Cerebellar nuclear complex (tissue), 1 donor: ENCODE results near the gene NDUFV2.
A peak's percentile ranks its signal among the peaks of the same experiment; 100 is the strongest.

Experiments used
- DNase-seq, 2 experiments: peaks; one replicate each; lab custom pipeline; 2025; lab: John Stamatoyannopoulos, UW

The NDUFV2 gene

DNA sequence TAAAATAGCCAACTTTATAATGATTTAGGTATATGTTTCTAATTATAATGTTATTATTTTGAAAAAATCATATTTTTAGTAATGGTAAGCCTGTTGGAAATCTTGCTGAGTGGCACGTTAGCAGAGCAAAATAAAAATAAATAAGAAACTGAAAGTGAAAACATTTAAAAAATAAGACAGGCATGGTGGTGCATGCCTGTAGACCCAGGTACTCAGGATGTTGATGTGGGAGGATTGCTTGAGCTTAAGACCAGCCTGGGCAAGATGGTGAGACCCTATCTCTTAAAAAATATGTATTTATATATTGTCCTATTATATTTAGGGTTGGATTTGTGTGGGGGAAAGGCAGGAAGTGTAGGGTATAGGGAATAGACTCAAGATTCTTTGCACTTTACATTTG, 18.3 kb downstream of the NDUFV2 start:
- no peak for DNase-seq

DNA sequence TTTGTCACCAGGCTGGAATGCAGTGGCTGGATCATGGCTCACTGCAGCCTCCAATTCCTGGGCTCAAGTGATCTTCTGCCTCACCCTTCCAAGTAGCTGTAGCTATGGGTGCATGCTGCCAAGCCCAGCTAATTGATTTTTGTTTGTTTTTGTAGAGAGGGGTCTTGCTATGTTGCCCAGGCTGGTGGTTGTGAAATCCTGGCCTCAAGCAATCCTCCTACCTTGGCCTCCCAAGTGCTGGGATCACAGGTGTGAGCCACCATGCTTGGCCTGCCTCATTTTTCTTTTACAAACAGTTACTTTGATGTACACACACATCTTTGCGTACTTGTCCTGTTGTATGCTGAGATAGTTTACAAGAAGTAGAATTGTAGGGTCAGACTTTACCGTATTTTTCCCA, 21.0 kb downstream of the NDUFV2 start:
- DNase-seq, result no peak

DNA sequence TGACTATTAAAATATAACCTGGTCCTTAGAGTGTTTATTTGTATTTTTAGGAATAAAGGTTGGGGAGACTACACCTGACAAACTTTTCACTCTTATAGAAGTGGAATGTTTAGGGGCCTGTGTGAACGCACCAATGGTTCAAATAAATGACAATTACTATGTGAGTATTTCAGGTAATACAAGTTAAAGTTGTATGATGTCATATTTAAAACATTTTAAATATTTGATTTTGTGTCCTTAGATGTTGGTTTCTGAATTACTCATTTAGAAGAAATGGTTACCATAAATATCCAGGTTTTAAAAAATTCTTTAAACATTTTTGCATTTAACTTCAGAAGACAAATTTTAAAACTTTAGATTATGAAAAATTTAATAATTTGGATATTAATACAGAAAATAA, 22.3 kb downstream of the NDUFV2 start:
- no peak for DNase-seq

DNA sequence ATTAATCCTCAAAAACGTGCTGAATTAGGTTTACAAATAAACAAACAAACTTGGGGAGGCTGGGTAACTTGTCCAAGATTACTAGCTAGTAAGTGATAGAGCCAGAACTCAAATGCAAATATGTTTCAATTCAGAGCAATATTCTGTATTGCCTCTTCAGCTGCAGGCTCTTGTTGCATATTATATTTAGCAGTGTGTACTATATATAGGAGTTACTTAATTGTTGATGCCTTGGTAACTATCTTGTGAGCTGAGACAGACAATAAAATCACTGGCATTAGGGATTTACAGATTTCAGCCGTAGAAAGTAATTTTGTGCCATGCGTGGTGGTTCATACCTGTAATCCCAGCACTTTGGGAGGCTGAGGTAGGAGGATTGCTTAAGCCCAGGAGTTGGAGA, 23.8 kb downstream of the NDUFV2 start:
- no peak for DNase-seq

DNA sequence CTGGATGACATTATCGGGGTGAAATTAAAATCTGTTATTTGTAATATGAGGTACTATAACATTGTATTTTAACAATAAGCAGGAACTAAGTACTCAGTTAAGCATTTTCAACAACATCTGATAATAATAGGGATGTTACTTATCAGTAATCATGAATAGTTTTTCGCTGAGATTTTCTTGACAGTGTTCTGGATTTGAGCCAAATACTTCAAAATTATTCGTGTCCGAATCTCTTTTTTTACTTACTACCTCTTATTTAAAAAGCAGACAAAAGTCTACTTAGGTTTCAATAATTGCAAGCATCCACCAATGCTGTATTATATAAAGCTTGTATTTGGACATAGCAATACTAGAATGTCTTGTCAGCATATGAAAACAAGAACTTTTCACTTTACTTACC, 27.7 kb downstream of the NDUFV2 start:
- no peak for DNase-seq

DNA sequence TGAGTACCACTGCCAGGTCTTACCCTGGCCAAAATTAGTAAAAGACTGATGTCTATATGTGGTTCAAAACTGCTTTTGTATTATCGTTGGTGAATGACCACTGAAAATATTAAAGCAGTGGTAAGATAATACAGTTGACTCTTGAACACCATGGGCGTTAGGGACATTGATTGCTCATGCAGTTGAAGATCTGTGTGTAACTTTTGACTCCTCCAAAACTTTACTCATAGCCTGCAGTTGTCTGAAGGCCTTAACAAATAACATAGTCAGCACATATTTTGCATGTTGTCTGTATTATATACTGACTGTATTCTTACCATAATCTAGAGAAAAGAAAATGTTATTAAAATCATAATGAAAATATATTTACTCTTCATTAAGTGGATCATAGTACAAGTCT, 28.3 kb downstream of the NDUFV2 start:
- DNase-seq, result no peak

DNA sequence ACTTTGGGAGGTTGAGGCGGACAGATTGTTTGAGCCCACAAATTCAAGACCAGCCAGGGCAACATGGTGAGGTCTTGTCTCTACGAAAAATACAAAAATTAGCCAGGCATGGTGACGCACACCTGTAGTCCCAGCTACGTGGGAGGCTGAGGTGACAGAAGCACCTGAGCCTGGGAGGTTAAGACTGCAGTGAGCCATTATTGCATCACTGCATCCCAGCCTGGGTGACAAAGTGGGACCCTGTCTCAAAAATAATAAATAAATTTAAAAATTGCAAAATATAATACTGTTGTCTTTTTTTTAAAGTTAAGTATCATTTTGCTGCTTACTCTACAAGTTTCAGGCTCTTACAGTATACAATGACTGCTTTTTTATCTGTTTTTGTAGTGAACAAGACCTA, 30.1 kb downstream of the NDUFV2 start:
- no peak for DNase-seq

DNA sequence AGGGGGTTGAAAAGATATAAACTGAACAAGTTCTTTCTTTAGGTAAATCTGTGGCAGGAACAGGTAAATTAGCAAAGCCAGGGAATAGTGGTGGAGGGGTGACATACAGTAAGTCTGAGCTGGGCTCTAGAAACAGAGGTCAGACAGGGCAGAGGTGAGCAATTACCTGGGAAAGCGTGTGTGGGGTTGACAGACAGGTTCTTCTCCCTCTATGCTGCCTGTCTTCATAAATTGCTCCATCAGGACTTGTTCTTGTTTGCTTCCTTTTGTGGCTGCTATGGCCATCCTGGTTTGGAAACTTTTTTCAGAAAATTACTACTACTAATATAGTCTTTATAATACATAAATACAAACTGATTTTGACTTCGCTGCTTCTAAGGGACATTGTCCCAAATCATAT, 30.7 kb downstream of the NDUFV2 start:
- DNase-seq, result no peak

DNA sequence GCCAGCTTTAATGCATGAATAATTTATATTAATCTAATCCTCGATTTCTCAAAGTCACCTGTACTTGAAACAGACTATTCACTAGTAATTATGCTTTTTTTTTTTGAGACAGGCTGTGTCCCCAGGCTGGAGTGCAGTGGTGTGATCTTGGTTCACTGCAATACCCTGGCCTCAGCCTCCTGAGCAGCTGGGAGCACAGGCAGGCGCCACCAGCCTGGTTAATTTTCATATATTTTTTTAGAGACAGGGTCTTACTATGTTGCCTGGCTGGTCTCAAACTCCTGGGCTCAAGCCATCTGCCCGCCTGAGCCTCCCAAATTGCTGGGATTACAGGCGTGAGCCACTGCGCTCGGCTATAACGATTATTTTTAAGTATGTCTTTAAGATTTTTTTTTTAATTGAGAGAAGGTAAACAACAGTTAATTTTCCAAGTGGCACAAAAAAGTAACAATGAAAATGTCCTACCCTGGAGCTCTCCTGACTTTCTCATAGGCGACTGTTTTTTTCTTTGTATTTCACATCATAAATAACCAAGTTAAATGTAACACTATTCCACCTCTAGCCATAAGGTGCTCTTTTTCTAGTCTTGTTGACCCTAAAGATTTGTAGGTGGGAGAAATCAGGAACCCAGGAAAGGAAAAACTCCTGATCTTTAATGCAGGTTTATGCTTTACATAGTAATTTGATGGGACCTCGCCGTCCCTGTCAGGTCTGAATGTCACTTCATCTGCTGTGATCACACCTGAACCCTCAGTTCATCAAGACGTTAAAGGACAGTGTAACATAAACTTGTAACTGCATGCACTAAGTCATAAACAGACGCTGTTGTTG, 32.8 kb downstream of the NDUFV2 start:
- no peak for DNase-seq

DNA sequence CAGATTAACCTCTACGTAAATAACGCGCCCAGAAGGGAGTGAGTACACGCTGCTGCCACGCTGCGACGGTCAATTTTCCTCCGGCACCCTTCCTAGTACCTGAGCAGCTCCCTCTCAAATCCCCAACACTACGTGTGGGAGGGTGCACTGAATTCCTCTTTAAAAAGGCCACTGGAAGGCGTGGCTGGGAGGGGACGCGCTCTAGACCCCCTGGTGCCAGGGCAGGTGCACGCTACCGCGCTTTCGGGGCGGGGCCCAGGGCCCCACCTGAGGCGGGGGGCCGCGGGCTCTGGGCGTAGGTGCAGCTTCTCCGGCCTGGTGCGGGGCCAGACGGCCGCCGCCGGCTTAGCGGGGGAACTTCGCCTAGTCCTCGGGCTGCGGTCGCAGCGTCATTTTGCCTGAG, 33.4 kb downstream of the NDUFV2 start:
- peak in 1 of 2 experiments; percentile 15 for DNase-seq

DNA sequence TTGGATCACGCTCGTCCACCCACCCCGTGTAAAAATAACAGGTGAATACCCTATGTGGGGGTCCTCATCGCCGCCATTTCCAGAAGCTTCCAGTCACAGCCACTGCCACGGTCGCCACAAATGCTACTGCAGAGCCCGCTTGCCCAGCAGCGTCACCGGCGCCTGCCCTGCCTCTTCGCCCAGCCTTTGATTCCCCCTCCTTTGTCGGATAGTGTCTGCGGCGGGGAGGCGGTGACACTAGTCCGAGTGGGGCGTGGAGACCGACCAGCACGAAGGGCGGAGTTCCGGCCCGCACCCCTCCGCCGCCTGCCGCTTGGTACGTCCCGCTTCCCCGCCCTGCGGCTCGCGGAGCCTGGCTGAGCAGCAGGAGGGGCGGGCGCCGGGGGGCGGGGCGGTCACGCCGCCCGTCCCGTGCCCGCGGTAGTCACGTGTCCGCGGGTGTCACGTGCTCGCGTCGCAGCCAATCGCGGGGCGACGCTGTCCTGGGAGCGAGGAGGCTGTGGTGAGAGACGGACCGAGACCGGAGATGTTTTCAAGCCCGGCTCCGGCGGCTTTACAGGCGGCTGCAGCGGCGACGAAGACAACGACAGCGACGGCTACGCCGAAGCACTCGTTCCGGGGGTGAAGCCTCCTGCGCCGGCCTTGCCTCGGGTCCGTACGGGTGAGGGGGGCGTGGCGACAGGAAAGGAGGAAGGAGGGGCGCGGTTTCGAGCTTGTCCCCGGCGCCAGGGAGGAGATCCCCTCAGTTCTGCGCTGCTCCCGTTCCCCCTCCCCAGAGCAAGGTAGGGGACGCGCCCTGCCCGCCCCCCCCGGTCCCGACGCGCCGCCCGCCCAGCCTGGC, 34.0 kb downstream of the NDUFV2 start, which contains the start of gene ANKRD12:
ANKRD12 (plus strand) TSS at position 467 of the 841 bp plus-strand sequence. CDS start 45,652 bp downstream, outside the sequence.
- DNase-seq, result peak; percentile 71 to 82

DNA sequence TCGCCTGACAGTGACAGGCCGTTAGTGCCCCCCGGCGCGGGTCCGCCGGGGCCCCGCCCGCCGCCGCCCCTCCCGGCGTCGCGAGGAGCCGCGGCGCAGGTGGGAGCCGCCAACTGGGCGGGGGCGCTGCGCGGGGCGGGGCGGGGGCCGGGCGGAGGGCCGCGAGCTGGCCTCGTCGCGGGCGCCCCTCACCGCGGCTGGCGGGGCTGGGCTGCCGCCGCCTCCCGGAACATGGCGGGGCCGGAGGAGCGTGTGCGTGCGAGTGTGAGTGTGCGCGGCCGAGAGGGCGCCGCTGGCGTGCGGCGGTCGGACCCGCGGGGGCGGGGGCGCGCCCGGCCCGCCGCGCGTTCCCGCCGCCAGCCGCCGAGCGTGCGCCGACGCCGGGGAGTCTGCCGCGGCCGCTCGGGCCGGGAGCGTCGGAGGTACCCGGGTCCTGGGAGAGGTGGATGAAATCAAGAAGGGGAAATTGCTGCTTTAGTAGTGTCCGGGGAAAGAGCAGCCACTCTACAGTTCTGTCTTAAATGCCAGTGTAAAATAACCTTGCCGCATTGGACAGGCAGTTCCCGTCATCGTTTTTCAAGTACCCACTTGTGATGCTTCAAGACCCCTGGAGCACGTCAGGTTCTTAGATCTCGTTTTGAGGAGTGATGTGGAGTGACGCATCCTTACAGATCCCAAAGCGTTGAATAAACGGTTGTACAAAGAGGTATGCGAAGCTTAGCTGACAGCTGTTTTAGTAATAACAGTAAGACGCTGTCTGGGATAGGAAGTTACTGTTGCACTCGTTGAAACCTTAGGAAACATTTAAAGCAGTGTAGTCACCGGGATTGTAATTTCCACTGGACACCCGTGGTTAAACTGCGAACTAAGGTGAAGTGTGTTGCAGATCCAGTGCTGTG, 34.9 kb downstream of the NDUFV2 start:
- no peak for DNase-seq

DNA sequence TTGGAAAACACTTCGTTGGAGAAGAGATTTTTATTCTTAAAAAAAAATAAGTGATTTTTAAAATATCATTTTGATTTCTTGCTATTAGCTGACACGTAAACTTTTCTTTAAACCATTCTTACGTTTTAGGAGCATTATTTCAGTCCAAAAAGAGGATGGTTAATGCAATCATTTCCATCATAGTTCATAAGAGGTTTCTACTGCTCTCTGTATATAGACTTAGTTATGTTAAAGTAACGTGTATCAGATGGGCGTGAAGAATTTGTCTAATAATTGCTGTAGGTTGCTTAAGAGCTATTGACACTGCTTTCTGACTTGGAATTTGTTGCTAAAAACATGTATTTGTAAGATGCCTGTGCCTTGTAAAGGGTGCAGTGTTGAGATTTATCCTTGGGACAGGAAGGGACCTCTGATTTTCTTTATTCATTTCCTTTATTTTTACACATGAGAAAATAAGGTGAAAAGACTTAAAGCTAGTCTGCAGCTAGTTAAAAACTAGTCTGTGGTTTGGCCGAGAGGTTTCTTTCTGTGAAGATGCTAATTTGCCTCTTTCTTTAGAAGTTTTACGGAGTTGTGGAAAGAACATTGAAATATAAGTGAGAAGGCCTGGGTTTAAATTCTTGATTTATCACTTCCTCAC, 37.0 kb downstream of the NDUFV2 start:
- no peak for DNase-seq

DNA sequence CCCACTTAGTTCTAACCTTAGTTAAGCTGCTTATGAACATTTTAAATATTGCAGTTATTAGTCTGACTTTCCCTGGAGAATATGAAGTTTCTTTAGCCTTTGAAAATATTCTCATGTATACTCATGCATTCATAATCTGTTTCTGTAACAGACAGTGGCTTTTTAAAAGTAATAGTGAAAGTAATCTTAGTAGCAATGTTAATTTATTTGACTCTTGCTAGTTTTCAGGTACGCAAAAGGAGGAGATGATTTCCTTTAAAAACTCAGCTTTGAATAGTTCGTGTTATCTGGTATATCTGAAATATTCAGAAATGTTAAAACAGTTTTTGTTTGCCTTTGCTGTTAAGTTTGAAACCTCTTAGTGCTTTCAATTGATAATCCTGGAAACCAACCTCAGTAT, 37.9 kb downstream of the NDUFV2 start:
- DNase-seq, result no peak

DNA sequence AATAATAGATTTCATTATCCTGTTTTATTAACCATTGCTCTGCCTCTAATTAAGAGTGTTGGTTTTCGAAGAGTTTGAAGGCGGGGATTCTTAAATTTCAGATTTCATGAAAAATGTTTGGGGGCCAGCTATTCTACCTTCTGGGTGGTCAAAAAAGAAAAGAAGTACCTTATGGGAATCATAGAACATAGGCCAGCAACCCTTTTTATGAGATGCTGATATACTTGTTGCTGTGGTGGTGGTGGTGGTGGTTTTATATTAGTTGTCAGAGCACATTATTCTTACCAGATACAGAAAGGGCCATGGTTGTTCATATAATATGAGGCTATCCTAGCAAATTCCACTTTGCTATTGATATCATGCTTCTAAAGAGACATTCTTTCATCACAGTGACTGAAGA, 38.5 kb downstream of the NDUFV2 start:
- DNase-seq, result no peak

DNA sequence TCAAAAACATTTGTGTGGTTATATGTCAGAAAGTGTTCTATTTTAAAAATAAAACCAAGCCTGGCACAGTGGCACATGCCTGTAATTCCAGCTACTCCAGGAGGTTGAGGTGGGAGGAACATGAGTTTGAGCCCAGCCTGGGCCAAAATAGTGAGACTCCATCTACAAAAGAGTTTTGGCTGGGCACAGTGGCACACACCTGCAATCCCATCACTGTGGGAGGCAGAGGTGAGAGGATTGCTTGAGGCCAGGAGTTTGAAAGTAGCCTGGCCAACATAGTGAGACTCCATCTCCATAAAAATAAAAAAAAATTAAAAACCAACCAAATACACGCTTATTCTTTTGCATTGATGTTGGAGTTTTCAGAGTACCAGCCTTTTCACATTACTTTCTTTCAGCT, 43.7 kb downstream of the NDUFV2 start:
- DNase-seq, result no peak

DNA sequence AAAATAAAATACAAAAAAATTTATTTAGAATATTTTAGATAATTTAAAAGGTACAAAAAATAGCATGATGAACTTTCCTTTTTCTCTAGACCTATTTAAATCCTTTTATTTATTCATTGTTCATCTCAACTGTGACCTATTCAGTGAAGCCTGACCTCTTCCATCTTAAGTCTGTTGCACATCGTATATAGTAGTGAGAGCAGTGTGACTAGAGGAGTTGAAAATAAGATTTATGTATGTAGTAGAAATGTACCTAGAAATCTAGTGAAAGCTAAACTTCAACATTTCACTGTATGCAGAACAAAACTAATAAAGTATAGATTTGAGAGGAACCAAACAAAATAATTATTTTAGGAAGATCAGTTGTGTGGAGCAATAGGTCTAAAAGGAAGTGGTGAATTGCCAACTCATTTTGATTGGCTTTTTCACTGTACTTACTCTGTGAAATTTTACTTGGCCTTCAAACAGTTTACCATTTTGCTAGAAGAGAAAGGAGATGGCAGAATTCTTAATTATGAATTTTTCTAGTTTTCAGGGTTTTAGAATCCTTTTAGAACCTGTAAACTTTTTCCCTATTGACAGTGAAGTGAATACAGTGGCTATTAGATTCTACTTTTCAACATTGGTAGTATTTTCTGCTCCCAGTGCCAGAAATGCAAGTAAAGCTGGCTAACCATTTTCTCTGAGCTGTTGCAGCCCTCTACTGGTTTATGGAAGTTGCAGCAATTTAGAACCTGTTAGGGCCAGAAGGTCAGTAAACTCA, 45.1 kb downstream of the NDUFV2 start:
- no peak for DNase-seq

DNA sequence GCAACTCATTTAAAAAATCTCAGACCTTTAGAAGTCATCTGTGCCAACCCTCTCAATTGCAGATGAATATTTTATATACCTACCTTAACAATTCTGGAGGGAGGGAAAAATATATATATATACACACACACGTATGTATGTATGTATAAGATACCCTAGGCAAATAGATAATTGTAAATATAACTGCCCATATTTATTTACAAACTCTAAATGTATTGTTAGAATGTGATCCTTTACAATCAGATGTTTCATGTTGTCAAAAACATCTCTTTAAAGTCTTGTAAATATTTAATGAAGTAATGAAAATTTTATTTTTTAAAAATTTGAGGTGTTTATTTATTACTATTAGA, 45.7 kb downstream of the NDUFV2 start:
- DNase-seq, result no peak

DNA sequence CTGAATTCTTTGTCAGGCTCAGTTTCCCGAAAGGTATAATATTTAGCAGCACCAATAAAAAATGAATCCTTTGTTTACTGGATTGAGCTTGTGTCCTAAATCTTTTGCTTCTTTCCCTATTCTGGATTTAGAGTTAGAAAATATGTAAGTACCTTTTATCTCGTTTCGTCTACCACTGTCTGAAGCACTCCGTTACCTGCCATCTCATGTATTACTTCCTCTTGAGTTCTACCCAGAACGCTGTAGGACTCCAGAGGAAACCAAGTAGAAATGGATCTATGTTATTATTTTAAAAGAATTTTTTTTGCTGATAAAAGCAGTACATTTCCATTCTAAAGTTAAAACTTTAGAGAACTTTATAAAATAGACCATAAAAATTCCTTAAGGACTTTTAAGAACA, 47.6 kb downstream of the NDUFV2 start:
- DNase-seq, result no peak

DNA sequence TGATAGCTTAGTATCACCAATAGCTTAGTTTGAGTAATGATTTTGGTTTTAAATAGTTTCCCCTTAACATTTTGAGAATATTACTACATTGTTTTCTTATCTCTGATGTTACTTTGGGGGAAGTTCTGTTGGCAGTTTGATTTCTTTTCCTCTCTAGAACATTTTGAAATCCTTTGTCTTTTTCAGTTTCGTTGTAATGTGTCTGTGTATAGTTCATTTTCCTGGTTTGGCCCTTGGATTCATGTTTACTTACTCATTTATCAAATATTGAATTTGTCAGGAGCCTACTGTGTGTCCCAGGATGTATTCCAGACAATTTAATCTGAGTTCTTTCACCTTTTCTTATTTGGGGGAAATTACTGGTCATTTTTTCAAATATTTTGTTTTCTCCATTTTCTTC, 50.8 kb downstream of the NDUFV2 start:
- no peak for DNase-seq
